ENCODE data around the gene HHEX.

Gene HHEX

GRCh38 chr10:92657024-92657423 is 32.7 kb upstream of the HHEX start:
- TF ChIP-seq, protein P1, sequence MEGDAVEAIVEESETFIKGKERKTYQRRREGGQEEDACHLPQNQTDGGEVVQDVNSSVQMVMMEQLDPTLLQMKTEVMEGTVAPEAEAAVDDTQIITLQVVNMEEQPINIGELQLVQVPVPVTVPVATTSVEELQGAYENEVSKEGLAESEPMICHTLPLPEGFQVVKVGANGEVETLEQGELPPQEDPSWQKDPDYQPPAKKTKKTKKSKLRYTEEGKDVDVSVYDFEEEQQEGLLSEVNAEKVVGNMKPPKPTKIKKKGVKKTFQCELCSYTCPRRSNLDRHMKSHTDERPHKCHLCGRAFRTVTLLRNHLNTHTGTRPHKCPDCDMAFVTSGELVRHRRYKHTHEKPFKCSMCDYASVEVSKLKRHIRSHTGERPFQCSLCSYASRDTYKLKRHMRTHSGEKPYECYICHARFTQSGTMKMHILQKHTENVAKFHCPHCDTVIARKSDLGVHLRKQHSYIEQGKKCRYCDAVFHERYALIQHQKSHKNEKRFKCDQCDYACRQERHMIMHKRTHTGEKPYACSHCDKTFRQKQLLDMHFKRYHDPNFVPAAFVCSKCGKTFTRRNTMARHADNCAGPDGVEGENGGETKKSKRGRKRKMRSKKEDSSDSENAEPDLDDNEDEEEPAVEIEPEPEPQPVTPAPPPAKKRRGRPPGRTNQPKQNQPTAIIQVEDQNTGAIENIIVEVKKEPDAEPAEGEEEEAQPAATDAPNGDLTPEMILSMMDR (IDR thresholded peaks at IDR 0.05; ENCODE audit: control insufficient read depth, extremely low read depth, insufficient read depth), result no peak
- no peak for DNase-seq (ENCODE audit: low read depth)
- no peak overlapping the region for H3K4me3 ChIP-seq (ENCODE audit: low read depth, low read length)

DNA sequence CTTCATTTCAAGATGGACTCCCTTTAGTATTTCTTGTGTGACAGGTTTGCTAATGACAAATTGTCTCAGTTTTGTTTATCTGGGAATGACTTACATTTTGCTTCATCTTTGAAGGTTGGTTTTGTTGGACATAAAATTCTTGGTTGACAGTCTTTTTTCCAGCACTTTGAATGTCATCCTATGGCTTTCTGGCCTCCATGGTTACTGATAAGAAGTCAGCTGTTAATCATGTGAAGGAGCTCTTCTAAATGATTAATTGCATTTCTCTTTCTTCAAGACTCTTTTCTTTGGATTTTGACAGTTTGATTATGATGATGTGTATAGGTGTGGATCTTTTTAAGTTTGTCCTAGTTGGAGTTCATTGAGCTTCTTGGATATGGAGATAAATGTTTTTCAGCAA is 26.9 kb upstream of the HHEX start:
- no peak for DNase-seq (ENCODE audit: low read depth)
- no peak overlapping the region for H3K4me3 ChIP-seq (ENCODE audit: low read depth, low read length)
- TF ChIP-seq, protein P1 (IDR thresholded peaks at IDR 0.05; ENCODE audit: control insufficient read depth, extremely low read depth, insufficient read depth), result no peak

GRCh38 chr10:92664322-92664721 is 25.4 kb upstream of the HHEX start:
- H3K4me3 ChIP-seq (ENCODE audit: low read depth, low read length), result no peak overlapping the region
- DNase-seq (ENCODE audit: low read depth), result no peak

GRCh38 chr10:92667078-92667477 is 22.7 kb upstream of the HHEX start:
- TF ChIP-seq, protein P1 (IDR thresholded peaks at IDR 0.05; ENCODE audit: control insufficient read depth, extremely low read depth, insufficient read depth), result no peak
- DNase-seq (ENCODE audit: low read depth), result no peak
- no peak overlapping the region for H3K4me3 ChIP-seq (ENCODE audit: low read depth, low read length)

More at GRCh38 chr10:92664322-92664721, 25.4 kb upstream of the HHEX start:
- TF ChIP-seq, protein P1 (IDR thresholded peaks at IDR 0.05; ENCODE audit: control insufficient read depth, extremely low read depth, insufficient read depth), result no peak

- no peak overlapping the region for H3K4me3 ChIP-seq (ENCODE audit: low read depth, low read length)
- TF ChIP-seq, protein P1 (IDR thresholded peaks at IDR 0.05; ENCODE audit: control insufficient read depth, extremely low read depth, insufficient read depth), result no peak
- DNase-seq (ENCODE audit: low read depth), result no peak
Measured at GRCh38 chr10:92677708-92678107, 12.0 kb upstream of the HHEX start.

- TF ChIP-seq, protein P1 (IDR thresholded peaks at IDR 0.05; ENCODE audit: control insufficient read depth, extremely low read depth, insufficient read depth), result no peak
- no peak for DNase-seq (ENCODE audit: low read depth)
- H3K4me3 ChIP-seq (ENCODE audit: low read depth, low read length), result no peak overlapping the region
Measured at GRCh38 chr10:92678206-92678605, 11.5 kb upstream of the HHEX start.

DNA sequence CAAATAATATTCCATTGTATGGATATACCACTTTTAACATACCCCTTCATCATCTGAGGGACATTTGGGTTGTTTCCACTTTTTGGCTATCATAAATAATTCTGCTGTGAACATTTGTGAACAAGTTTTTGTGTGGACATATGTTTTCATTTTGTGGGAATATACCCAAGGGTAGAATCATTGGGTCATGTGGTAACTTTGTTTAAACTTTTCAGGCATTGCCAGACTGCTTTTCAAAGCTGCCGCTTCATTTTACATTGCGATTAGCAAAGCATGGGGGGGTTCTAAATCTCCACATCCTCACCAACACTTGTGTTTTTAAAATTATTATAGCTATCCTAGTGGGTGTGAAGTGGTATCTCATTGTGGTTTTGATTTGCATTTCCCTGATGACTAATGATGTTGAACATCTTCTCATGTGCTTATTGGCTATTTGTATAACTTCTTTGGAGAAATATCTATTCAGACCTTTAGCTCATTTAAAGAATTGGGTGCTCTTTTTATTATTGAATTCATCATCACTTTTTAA is 8.4 kb upstream of the HHEX start:
- no peak overlapping the region for H3K4me3 ChIP-seq (ENCODE audit: low read depth, low read length)
- TF ChIP-seq, protein P1 (IDR thresholded peaks at IDR 0.05; ENCODE audit: control insufficient read depth, extremely low read depth, insufficient read depth), result no peak
- DNase-seq (ENCODE audit: low read depth), result no peak
